ENCODE data around the gene AMIGO3. TPM values are rescaled to one million over a fixed set of nuclear protein-coding genes. Genes with fewer than 3 reads are reported as not detected.
"Not testable (repeated sequence)": the region's sequence is repeated elsewhere in the genome, so short reads cannot be mapped to it uniquely, and the experiment has no call there.

Gene AMIGO3
- total RNA-seq, 3 donors from 2014 or later, result 0.11 TPM; not detected in 2

DNA sequence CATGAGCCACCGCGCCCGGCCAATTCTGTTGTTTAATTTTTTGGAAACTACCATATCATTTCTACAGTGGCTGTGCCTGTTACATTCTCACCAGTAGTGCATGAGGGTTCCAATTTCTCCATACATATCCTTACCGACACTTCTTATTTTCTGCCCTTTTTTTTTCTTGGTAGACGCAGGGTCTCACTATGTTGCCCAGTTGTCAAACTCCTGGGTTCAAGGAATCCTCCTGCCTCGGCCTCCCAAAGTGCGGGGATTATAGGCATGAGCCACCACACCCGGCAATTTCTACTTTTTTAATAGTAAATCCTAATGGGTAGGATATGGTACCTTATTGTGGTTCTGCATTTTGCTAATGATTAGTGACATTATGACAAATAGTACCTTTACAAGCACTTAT, 9.6 kb downstream of the AMIGO3 start:
- Mint-ChIP-seq H3K9me3 (no peaks in the 10 kb centered on the region), H3K27me3 (ENCODE audit: low read depth) (no peaks in the 10 kb centered on the region), H3K4me1 (ENCODE audit: low read depth) (peaks cover 8% of the 10 kb centered on the region), H3K36me3 (ENCODE audit: insufficient read depth) (peaks cover 5% of the 10 kb centered on the region), H3K4me3 (no peak overlapping the region)
- ATAC-seq (no peak), DNase-seq (no peak)

- DNase-seq, result no peak
- Mint-ChIP-seq H3K9me3 (no peaks in the 10 kb centered on the region), H3K4me3 (no peak overlapping the region), H3K4me1 (ENCODE audit: low read depth) (peaks cover 4% of the 10 kb centered on the region), H3K36me3 (ENCODE audit: insufficient read depth) (peaks cover 5% of the 10 kb centered on the region), H3K27me3 (ENCODE audit: low read depth) (no peaks in the 10 kb centered on the region)
- ATAC-seq, result no peak
Measured at GRCh38 chr3:49707113-49707480, 12.4 kb downstream of the AMIGO3 start.

DNA sequence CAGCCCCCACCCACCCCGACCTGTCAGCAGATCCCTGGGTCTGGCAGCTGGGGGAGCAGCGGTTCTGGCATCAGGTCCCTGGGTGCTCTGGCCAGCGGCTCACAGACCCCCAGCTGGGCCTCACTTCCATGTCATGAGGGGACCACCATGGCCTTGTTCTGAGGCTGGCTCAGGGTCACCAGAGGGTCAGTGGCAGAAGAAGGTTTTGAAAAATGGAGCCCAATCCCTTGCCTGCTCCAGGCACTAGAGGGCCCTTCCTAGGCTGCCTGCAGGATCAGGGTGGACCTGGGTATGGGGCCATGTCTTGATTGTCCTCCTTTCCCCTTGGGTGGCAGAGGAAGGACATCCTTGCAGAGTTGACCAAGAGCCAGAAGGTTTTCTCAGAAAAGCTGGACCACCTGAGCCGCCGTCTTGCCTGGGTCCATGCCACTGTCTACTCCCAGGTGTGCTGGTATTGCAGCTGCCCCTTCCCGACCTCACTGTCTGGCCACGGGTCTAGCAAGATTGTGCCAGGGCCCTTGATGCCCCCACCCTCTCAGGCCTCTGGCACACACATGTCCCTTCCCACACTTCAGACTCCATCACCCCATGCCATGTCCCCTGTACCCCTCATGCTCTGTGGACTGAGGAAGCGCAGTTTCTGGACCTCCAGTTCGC, 12.9 kb downstream of the AMIGO3 start:
- H3K4me1 Mint-ChIP-seq (ENCODE audit: low read depth), result peaks cover 2% of the 10 kb centered on the region
- H3K27me3 Mint-ChIP-seq (ENCODE audit: low read depth), result no peaks in the 10 kb centered on the region
- no peak for DNase-seq

DNA sequence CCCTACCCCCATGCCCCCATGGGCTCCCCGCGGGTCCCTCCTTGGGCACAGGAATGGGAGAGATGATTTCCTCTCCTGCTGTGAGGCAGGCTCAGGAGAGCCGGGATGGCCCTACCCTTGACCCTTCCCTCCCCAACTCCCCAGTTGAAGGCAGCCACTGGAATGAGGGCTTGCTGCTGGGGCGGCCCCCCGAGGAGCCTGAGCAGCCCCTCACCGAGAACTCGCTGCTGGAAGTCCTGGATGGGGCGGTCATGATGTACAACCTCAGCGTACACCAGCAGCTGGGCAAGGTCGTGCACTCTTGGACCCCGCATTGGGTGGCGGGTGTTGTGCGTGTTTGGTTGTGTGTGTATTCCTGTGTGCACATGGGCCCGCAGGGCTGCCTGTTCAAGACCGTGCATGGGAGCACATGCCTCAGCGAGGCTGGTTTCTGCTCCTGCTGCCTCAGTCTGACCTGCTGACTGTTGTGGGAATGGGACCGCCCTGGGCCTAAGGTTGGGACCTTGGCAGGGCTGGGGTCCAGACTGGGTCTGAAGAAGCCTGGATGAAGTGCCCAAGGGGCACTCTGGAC, 14.0 kb downstream of the AMIGO3 start:
- Mint-ChIP-seq H3K36me3 (ENCODE audit: insufficient read depth) (peaks cover 5% of the 10 kb centered on the region), H3K27me3 (ENCODE audit: low read depth) (no peaks in the 10 kb centered on the region), H3K9me3 (no peaks in the 10 kb centered on the region), H3K4me1 (ENCODE audit: low read depth) (peaks cover 2% of the 10 kb centered on the region), H3K4me3 (no peak overlapping the region)
- ATAC-seq (no peak), DNase-seq (no peak)

More for the DNA sequence above, 12.9 kb downstream of the AMIGO3 start:
- Mint-ChIP-seq H3K36me3 (ENCODE audit: insufficient read depth) (peaks cover 5% of the 10 kb centered on the region), H3K4me3 (no peak overlapping the region), H3K9me3 (no peaks in the 10 kb centered on the region)
- no peak for ATAC-seq

DNA sequence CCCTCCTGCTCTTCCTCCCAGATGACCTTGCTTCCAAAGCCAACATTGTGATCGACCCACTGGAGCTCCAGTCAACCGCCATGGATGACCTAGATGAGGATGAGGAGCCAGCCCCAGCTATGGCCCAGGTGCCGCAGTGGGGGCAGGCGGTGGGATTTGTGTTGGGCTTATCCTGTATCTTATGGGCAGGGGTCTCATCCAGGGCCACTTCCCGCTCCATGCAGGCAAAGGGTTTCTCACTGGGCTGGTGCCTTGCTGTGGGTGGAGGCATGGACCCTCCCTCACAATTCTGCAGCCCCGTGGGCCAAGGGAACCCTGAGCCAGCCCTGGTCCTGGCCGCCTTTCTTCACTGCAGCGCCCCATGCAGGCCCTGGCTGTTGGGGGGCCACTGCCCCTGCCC, 14.9 kb downstream of the AMIGO3 start:
- H3K4me3 Mint-ChIP-seq, result no peak overlapping the region
- ATAC-seq, result no peak
- H3K4me1 Mint-ChIP-seq (ENCODE audit: low read depth), result peaks cover 2% of the 10 kb centered on the region
- no peaks in the 10 kb centered on the region for H3K9me3 Mint-ChIP-seq
- peaks cover 8% of the 10 kb centered on the region for H3K36me3 Mint-ChIP-seq (ENCODE audit: insufficient read depth)
- H3K27me3 Mint-ChIP-seq (ENCODE audit: low read depth), result no peaks in the 10 kb centered on the region
- no peak for DNase-seq

DNA sequence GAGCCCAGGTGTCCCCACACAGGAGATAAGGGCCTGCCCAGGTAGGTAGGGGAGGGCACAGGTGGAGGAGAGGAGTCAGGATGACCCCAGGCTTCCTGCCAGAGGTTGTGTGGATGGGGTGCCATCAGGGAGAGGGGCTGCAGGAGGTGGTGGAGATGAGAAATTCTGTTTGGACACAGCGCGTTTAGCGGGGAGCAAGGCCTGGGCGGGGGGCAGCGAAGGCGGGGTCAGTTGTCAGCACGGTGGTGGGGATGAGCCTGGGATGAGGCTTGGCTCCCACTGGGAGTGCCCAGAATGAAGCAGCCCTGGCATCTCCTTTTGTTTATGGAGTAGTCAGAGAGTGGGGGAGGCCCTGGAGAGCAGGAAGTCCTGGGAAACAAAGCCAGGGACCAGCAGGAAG, 15.5 kb downstream of the AMIGO3 start:
- ATAC-seq (no peak), DNase-seq (no peak)
- H3K4me1 Mint-ChIP-seq (ENCODE audit: low read depth), result peaks cover 2% of the 10 kb centered on the region
- H3K27me3 Mint-ChIP-seq (ENCODE audit: low read depth), result no peaks in the 10 kb centered on the region
- H3K9me3 Mint-ChIP-seq, result no peaks in the 10 kb centered on the region
- no peak overlapping the region for H3K4me3 Mint-ChIP-seq
- peaks cover 8% of the 10 kb centered on the region for H3K36me3 Mint-ChIP-seq (ENCODE audit: insufficient read depth)

DNA sequence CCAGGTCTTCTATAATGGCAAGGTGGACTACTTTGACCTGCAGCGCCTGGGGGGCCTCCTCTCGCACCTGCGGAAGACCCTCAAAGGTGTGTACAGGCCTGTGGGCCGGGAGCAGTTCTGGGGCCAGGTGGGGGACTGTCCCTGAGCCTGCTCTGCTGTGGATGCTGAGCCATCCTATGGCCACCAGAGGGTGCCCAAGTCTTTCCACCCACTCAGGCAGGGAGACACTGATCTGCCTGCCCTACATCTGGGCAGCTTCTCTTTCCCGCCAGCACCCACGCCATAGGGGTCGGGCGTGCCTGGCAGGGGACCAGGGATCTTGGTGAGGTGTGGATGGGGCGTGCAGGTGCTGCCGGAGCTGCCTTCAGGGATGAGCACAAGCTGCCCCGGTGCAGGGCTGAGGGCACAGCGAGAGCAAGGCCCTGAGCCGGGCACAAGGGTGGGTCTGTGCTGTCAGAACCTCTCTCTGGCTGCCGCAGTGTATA, 16.0 kb downstream of the AMIGO3 start:
- peaks cover 2% of the 10 kb centered on the region for H3K4me1 Mint-ChIP-seq (ENCODE audit: low read depth)
- peak; percentile 59 for DNase-seq
- H3K27me3 Mint-ChIP-seq (ENCODE audit: low read depth), result no peaks in the 10 kb centered on the region
- H3K9me3 Mint-ChIP-seq, result no peaks in the 10 kb centered on the region
- ATAC-seq, result peak; percentile 97 to 98
- H3K4me3 Mint-ChIP-seq, result no peak overlapping the region
- H3K36me3 Mint-ChIP-seq (ENCODE audit: insufficient read depth), result peaks cover 7% of the 10 kb centered on the region

- no peaks in the 10 kb centered on the region for H3K27me3 Mint-ChIP-seq (ENCODE audit: low read depth)
- no peak for ATAC-seq
- DNase-seq, result no peak
- H3K9me3 Mint-ChIP-seq, result no peaks in the 10 kb centered on the region
- peaks cover 7% of the 10 kb centered on the region for H3K36me3 Mint-ChIP-seq (ENCODE audit: insufficient read depth)
- peaks cover 2% of the 10 kb centered on the region for H3K4me1 Mint-ChIP-seq (ENCODE audit: low read depth)
- no peak overlapping the region for H3K4me3 Mint-ChIP-seq
Measured at GRCh38 chr3:49702672-49703071, 16.8 kb downstream of the AMIGO3 start.

- H3K36me3 Mint-ChIP-seq (ENCODE audit: insufficient read depth), result peaks cover 7% of the 10 kb centered on the region
- no peak for DNase-seq
- no peaks in the 10 kb centered on the region for H3K9me3 Mint-ChIP-seq
- H3K27me3 Mint-ChIP-seq (ENCODE audit: low read depth), result no peaks in the 10 kb centered on the region
- H3K4me1 Mint-ChIP-seq (ENCODE audit: low read depth), result peaks cover 2% of the 10 kb centered on the region
- H3K4me3 Mint-ChIP-seq, result no peak overlapping the region
- no peak for ATAC-seq
Measured at GRCh38 chr3:49701388-49702077, 18.0 kb downstream of the AMIGO3 start.

DNA sequence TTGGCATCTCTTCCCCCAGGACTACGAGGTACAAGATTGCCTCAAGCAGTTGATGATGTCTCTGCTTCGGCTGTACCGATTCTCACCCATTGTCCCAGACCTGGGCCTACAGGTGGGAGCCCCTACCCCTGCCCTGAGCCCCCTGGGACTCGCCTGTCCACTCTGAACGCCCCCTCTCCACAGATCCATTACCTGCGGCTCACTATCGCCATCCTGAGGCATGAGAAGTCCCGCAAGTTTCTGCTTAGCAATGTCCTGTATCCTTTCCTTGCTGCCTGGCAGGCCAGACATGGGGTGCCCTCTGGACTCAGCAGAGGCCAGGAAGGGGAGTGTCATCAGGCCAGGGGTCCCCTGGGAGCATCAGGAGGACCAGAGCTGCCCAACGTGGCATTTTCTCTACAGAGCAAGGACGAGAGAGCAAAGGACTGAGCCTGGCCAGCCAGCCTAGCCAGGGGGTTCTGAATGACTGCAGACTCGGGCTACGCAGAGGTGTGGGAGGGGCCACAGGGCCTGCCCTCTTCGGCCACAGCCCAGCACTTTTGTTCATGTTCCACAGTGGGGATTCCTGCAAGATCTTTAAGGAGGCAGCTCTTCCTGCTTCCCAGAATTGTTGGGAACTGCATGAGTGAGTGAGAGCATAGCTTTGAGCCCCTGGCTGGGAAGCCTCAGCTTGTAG, 18.9 kb downstream of the AMIGO3 start:
- ATAC-seq (no peak), DNase-seq (no peak)
- Mint-ChIP-seq H3K4me3 (no peak overlapping the region), H3K9me3 (no peaks in the 10 kb centered on the region), H3K36me3 (ENCODE audit: insufficient read depth) (peaks cover 7% of the 10 kb centered on the region), H3K27me3 (ENCODE audit: low read depth) (no peaks in the 10 kb centered on the region), H3K4me1 (ENCODE audit: low read depth) (peaks cover 2% of the 10 kb centered on the region)

DNA sequence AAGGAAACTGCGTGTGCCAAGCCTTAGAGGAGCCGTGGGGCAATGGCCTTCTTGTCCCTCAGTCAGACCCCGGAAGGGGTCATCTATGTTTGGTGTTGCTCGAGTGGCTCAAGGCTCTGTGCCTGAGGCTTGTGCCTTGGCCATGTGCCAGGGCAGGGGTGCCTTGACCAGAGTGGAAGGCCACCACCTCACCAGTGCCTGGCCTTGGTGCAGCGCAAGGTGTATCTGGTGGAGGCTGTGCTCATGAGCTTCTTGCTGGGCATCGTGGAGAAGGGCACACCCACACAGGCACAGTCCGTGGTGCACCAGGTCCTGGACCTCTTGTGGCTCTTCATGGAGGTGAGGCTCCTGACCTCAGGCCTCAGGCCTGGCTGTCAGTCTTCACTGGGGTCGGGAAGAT, 19.5 kb downstream of the AMIGO3 start:
- no peak overlapping the region for H3K4me3 Mint-ChIP-seq
- H3K36me3 Mint-ChIP-seq (ENCODE audit: insufficient read depth), result peaks cover 7% of the 10 kb centered on the region
- H3K9me3 Mint-ChIP-seq, result no peaks in the 10 kb centered on the region
- H3K27me3 Mint-ChIP-seq (ENCODE audit: low read depth), result no peaks in the 10 kb centered on the region
- H3K4me1 Mint-ChIP-seq (ENCODE audit: low read depth), result peaks cover 2% of the 10 kb centered on the region
- DNase-seq (no peak), ATAC-seq (no peak)

- no peaks in the 10 kb centered on the region for H3K9me3 Mint-ChIP-seq
- peaks cover 2% of the 10 kb centered on the region for H3K4me1 Mint-ChIP-seq (ENCODE audit: low read depth)
- no peaks in the 10 kb centered on the region for H3K27me3 Mint-ChIP-seq (ENCODE audit: low read depth)
- no peak overlapping the region for H3K4me3 Mint-ChIP-seq
- H3K36me3 Mint-ChIP-seq (ENCODE audit: insufficient read depth), result peaks cover 7% of the 10 kb centered on the region
- DNase-seq, result no peak
- no peak for ATAC-seq
Measured at GRCh38 chr3:49699281-49699979, 20.1 kb downstream of the AMIGO3 start.

DNA sequence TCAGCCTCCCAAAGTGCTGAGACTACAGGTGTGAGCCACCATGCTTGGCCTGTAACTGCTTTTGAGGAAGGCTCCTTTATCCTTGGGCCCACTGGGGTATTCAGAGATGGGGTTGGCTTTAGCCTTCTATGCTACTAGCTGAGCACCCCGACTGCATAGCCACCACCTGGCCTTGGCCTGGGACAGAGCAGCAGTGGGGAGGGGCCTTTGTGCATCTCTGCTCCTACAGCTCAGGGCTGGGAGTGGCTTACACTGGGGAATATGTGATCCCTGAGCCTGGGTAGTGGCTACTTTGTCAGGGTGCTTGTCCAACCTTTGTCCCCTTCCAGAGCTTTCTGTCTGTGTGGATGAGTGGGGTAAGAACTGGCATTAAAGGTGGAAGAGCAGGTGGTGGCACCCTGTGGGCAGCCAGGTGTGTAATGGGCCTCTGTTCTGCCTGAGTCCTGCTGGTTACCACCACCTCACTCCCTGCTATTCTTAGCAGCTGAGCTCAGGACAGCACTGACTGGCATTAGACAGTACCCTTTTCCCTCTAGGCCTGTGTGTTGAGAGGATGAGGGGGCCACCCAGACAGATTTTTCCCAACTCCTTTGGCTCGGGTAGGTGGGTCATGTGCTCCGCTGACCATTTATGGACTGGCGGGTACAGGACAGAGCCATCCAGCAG, 24.0 kb downstream of the AMIGO3 start:
- not testable (repeated sequence) for H3K4me3 Mint-ChIP-seq, ATAC-seq
- H3K4me1 Mint-ChIP-seq (ENCODE audit: low read depth), result peaks cover 14% of the 10 kb centered on the region

More for the DNA sequence above, 24.0 kb downstream of the AMIGO3 start:
- not testable (repeated sequence) for H3K36me3 Mint-ChIP-seq (ENCODE audit: insufficient read depth); H3K9me3 Mint-ChIP-seq; DNase-seq; H3K27me3 Mint-ChIP-seq (ENCODE audit: low read depth)

Data from activated T-cell treated with anti-CD3 and anti-CD28 coated beads, Interleukin-2, amount 50 U/mL, for 4 hours (primary cell).